PFSK-1 (cell line): ENCODE data around the gene GRAMD2B.

Source experiments
- FOXP2 ChIP-seq: optimal IDR thresholded peaks from 2 replicates; pipeline ENCODE3; 2011; ENCODE audit warnings: borderline replicate concordance, control low read depth, inconsistent platforms; ENCODE audit not compliant: insufficient read depth; ENCODE audit errors: extremely low read length, extremely low read depth
- POLR2AphosphoS5 ChIP-seq: IDR thresholded peaks from 2 replicates; pipeline ENCODE4 v1.6.1; 2012; ENCODE audit warnings: low read depth, mild to moderate bottlenecking, control low read depth, low read length, moderate library complexity
- REST ChIP-seq, 2 experiments: IDR thresholded peaks; 2 replicates each; pipeline versions ENCODE4 v1.6.1 to v1.8.0; 2011 to 2012; ENCODE audit warnings: low read depth in 2 of 2, low read length in 2 of 2, control low read depth in 1 of 2, inconsistent platforms in 1 of 2, mild to moderate bottlenecking in 1 of 2, moderate library complexity in 1 of 2; ENCODE audit not compliant: insufficient read depth in 1 of 2
- SIN3A ChIP-seq: IDR thresholded peaks from 2 replicates; pipeline ENCODE4 v1.6.1; 2012; ENCODE audit warnings: mild to moderate bottlenecking, low read length, moderate library complexity, borderline replicate concordance; ENCODE audit not compliant: insufficient read depth
- TAF1 ChIP-seq: IDR thresholded peaks from 2 replicates; pipeline ENCODE4 v1.6.1; 2012; ENCODE audit warnings: low read length, control low read depth, borderline replicate concordance; ENCODE audit not compliant: insufficient read depth

GRCh38 chr5:126385524-126386502 is 37.4 kb upstream of the GRAMD2B start:
- TF ChIP-seq REST (IDR thresholded peaks at IDR 0.05; ENCODE audit: insufficient read depth in 1 of 2, low read depth in 2 of 2, low read length in 2 of 2) (no peak), POLR2AphosphoS5 (no peak), SIN3A (no peak), TAF1 (no peak), FOXP2 (no peak)
